Suprapubic skin (tissue), 4 donors: Measurements from ENCODE around the gene ZNF300. TPM values are rescaled to one million over a fixed set of nuclear protein-coding genes. Genes with fewer than 3 reads are reported as not detected.

Experiments
- total RNA-seq, 4 donors: library from RNA; depleted of rRNA; stranded (reverse); fragments of >200 nt; gene quantifications; one replicate each; pipeline ENCODE4 v1.1.0, GENCODE V29; 2016

ZNF300 gene
- total RNA-seq, 4 donors from 2014 or later: 2.1 to 5.1 (median 3.3) TPM

Other genes starting within 250 kb of the ZNF300 start
- gene MYOZ3, start 243.7 kb downstream of the ZNF300 start, total RNA-seq: under 1 TPM in 1 of 4 donors, not detected in 3; 0.30 TPM
- 10 to 100 TPM; 30.1 to 63.9 (median 43.8) TPM for gene RBM22, start 203.9 kb downstream of the ZNF300 start, total RNA-seq
- gene DCTN4, start 146.0 kb downstream of the ZNF300 start, total RNA-seq: 10 to 100 TPM; 64.8 to 91.6 (median 76.3) TPM
- gene SMIM3, start 126.2 kb downstream of the ZNF300 start, total RNA-seq: 10 to 100 TPM in 3 of 4 donors, 1 to 10 TPM in 1; 7.1 to 18.7 (median 14.1) TPM
- not detected for gene IRGM, start 58.5 kb downstream of the ZNF300 start, total RNA-seq
- gene GPX3, start 115.6 kb upstream of the ZNF300 start, total RNA-seq: 100 to 1,000 TPM; 242 to 601 (median 378) TPM
- 10 to 100 TPM; 47.5 to 94.7 (median 70.9) TPM for gene TNIP1, start 176.1 kb upstream of the ZNF300 start, total RNA-seq